Measurements from ENCODE around the gene KCTD21. TPM values are rescaled to one million over a fixed set of nuclear protein-coding genes. Genes with fewer than 3 reads are reported as not detected.
A peak's percentile ranks its signal among the peaks of the same experiment; 100 is the strongest.

Gene KCTD21
- total RNA-seq, 1 donor from 2014 or later, result 7.5 TPM

DNA sequence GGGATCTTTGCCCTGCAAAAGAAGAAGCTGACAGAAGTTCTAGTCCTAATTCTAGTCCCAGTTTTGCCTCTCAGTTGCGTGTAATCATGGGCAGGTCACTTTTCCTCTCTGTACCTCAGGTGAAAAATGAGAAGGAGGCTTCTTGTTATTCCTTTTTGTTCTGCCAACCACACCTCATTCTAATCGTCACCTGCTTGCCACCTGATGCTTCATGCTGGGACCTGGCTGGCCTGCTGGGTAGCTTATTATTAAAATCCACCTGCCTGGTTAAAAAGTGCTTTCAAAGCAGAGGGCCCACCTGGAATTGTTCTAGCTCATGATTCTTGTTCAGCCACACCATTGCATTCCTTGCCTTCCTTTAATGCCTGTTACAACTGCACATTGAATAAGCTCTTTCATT, 40.6 kb downstream of the KCTD21 start:
- no peak for DNase-seq (ENCODE audit: low read depth)

DNA sequence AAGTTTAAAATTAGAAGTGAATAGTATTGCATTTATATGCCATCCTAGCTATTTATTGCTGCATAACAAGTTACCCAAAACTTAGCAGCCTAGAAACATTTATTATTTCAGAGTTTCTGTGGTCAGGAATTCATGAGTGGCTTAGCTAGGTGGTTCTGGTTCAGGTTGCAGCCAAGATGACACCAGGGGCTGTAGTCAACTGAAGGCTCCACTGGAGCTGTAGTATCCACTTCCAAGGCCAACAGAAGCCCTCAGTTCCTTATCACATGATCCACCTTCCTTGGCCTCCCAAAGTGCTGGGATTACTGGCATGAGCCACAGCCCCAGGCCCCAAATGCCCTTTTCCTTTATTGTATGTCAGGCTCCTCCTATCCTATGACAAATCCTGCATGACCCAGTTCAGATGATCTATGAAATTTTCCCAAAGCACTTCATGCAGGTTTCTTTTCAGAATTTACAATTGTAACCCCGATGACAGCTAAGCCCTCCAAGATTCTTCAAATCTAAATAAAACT, 42.9 kb downstream of the KCTD21 start:
- DNase-seq (ENCODE audit: low read depth), result no peak

DNA sequence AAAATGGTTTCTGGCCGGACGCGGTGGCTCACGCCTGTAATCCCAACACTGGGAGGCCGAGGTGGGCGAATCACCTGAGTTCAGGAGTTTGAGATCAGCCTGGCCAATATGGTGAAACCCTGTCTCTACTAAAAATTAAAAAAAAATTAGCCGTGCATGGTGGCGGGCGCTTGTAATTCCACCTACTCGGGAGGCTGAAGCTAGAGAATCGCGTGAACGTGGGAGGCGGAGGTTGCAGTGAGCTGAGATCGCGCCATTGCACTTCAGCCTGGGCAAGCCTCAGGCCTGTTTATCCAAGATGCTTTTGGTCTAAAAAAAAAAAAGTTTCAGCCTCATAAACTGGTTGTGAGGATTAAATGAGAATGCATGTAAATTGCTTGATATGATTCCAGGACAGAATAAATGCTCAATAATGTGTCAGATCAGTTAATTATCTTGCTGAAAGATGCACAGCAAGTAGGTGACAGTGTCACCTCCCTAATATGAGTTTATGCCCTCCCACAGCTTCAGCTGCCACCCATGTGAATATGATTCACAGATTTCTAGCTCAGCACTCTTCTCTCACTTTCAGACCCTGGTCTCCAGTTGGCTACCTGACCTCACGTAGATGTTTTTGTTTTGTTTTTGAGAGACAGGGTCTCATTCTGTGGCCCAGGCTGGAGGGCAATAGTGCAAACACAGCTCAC, 47.9 kb downstream of the KCTD21 start:
- DNase-seq (ENCODE audit: low read depth), result no peak

- peak; percentile 96 for DNase-seq (ENCODE audit: low read depth)
Observed at GRCh38 chr11:78139422-78140391, 48.7 kb downstream of the KCTD21 start, which contains the start of gene ALG8. Gene ALG8 (minus strand): TSS chr11:78139626. CDS start chr11:78139588, 38 bp downstream.

DNA sequence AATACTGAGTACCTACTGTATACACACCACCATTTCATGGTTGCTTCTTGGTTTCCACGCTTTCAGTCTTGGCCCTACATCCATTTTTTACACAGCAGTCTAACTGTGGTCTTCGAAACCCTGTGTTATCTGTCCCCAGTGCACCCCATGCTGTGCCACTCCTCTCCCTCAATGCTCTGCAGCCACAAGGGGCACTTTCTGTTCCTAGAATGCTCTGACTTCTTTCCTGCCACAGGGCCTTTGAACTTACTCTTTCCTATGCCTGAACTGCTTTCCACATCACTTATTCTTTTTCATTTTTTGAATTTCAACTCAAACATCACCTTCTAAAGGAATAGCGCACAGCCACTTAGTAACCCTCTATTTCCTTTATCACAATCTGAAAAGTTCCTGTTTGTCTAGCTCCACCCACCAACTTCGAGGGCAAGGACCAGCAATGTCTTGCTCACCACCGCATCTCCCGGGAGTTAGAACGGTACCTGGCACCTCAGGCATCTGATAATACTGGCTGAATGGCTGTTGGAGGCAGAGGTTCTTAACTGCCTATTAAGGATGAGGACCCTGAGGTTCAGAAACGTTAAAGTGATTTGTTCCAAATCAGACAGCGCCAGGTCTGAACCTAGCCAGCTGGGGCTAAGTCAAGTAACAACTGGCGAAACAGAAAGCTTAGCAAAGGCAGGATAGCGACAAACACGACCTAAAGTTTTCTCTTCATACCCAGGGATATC, 49.6 kb downstream of the KCTD21 start:
- DNase-seq (ENCODE audit: low read depth), result peak; percentile 15

- no peak for DNase-seq (ENCODE audit: low read depth)
Observed at GRCh38 chr11:78138291-78138690, 50.1 kb downstream of the KCTD21 start.

DNA sequence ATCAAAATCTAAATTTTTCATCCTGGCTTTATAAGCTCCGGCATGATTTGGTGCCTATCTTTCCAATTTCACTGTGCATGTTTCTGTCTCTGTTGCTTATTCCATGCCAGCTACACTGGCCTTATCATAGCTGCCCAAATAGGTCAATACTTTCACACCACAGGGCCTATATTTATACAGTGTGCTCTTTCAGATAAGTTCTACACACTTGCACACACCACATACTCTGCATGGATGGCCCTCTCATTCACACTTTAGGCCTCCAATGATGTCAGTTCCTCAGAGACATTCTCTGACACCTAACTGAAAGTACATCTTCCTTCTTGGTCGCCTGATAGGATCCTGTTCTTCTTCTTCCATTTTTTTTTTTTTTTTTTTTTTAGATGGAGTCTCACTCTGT, 56.0 kb downstream of the KCTD21 start:
- no peak for DNase-seq (ENCODE audit: low read depth)

DNA sequence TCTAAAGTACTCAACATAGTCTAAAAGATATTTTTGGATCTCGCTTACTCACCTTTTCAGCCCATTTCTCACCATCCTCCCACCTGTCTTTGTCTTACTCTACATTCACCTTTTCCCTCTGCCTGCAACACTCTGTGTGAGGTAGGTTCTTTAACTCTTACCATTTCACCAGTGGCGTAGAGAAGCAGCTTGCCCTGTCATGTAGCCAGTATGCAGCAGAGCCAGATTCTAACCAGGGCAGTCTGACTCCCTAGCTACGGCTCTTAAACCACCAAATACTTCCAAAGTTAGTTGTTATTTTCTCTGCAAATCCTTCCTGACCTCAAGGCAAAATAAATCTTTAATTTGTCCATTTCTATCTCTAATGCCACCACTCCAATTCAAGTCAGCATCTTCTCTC, 56.5 kb downstream of the KCTD21 start:
- DNase-seq (ENCODE audit: low read depth), result no peak

GRCh38 chr11:78127403-78127802, 61.0 kb downstream of the KCTD21 start:
- DNase-seq (ENCODE audit: low read depth), result no peak

Other genes starting within 250 kb of the KCTD21 start
- 22.1 and 24.7 TPM in 2 replicates for gene INTS4, start 194.0 kb downstream of the KCTD21 start, total RNA-seq
- gene KCTD14, start 165.3 kb downstream of the KCTD21 start, total RNA-seq, result 0.35 and 1.2 TPM in 2 replicates
- 3.5 and 4.1 TPM in 2 replicates for gene THRSP, start 124.8 kb downstream of the KCTD21 start, total RNA-seq
- gene NDUFC2, start 108.8 kb downstream of the KCTD21 start, total RNA-seq, result 130 and 147 TPM in 2 replicates
- gene ALG8, start 49.0 kb downstream of the KCTD21 start, total RNA-seq, result 68.4 and 70.9 TPM in 2 replicates
- 8.1 and 9.3 TPM in 2 replicates for gene USP35, start 293 bp upstream of the KCTD21 start, total RNA-seq
- 31.6 and 38.0 TPM in 2 replicates for gene GAB2, start 229.2 kb upstream of the KCTD21 start, total RNA-seq